HEK293 (cell line): ENCODE data around the gene DPP6.

Experiments used
- CTCF ChIA-PET: fragments of 350-600 bp; formaldehyde crosslinking; extraction: SDS; loops from one replicate; lab custom pipeline; 2021; ENCODE audit warnings: antibody characterized with exemption; lab: Yijun Ruan, JAX
- POLR2A ChIA-PET: fragments of 300-600 bp; formaldehyde crosslinking; extraction: SDS; loops from one replicate; lab custom pipeline; 2020; ENCODE audit warnings: antibody characterized with exemption, inconsistent platforms; lab: Yijun Ruan, JAX
- H3K27ac ChIP-seq: fragments of 200-500 bp; sonication (Bioruptor generic); 2 replicates; pipeline ENCODE4 v1.5.1; 2014; ENCODE audit warnings: low read depth, low read length, control low read depth, inconsistent platforms; ENCODE audit errors: extremely low read depth
- H3K36me3 ChIP-seq, 2 experiments: fragments of 200-500 bp in 1 of 2; sonication (Bioruptor generic) in 1 of 2; 1 replicate in 1 of 2; 2 replicates in 1 of 2; pipeline ENCODE4 v1.5.1; 2014 to 2017; ENCODE audit warnings: inconsistent platforms in 2 of 2, low read length in 2 of 2; ENCODE audit not compliant: control insufficient read depth in 2 of 2, insufficient read depth in 1 of 2
- H3K4me1 ChIP-seq: fragments of 200-500 bp; sonication (Bioruptor generic); 2 replicates; pipeline ENCODE4 v1.5.1; 2014; ENCODE audit warnings: mild to moderate bottlenecking, low read length, inconsistent platforms; ENCODE audit not compliant: control insufficient read depth, insufficient read depth
- H3K4me3 ChIP-seq: 2 replicates; pipeline ENCODE4 v1.5.1; 2011; ENCODE audit warnings: low read depth, mild to moderate bottlenecking, control low read depth, low read length, moderate library complexity
- H3K9me3 ChIP-seq: fragments of 200-500 bp; sonication (Bioruptor generic); 2 replicates; pipeline ENCODE4 v1.5.1; 2014; ENCODE audit warnings: low read depth, low read length, inconsistent platforms; ENCODE audit not compliant: control insufficient read depth, insufficient read depth
- PBX3 ChIP-seq: sonication (generic); formaldehyde crosslinking; IDR thresholded peaks from 2 replicates; pipeline ENCODE4 v1.8.1; 2022; ENCODE audit warnings: mild to moderate bottlenecking, moderate library complexity, missing genetic modification reagents
- REPIN1 ChIP-seq: fragments of 450-650 bp; formaldehyde crosslinking; IDR thresholded peaks from 2 replicates; pipeline ENCODE4 v1.5.1; 2017; ENCODE audit warnings: missing biosample characterization, missing genetic modification characterization, low read depth
- YY1 ChIP-seq: fragments of 450-650 bp; formaldehyde crosslinking; IDR thresholded peaks from 2 replicates; pipeline ENCODE4 v1.5.1; 2018; ENCODE audit warnings: missing biosample characterization, missing genetic modification characterization
- ZBTB10 ChIP-seq: fragments of 450-650 bp; formaldehyde crosslinking; IDR thresholded peaks from 2 replicates; pipeline ENCODE4 v1.5.1; 2016; ENCODE audit warnings: missing biosample characterization, missing genetic modification characterization
- ZBTB44 ChIP-seq: fragments of 450-650 bp; IDR thresholded peaks from 2 replicates; pipeline ENCODE4 v1.5.1; 2018; ENCODE audit warnings: missing biosample characterization, mild to moderate bottlenecking, missing genetic modification characterization
- ZBTB7A ChIP-seq: fragments of 450-650 bp; formaldehyde crosslinking; IDR thresholded peaks from 2 replicates; pipeline ENCODE4 v1.5.1; 2016; ENCODE audit warnings: low read depth, missing biosample characterization, missing genetic modification characterization
- ZFP3 ChIP-seq: fragments of 450-650 bp; formaldehyde crosslinking; IDR thresholded peaks from 2 replicates; pipeline ENCODE4 v1.5.1; 2016; ENCODE audit warnings: low read depth, missing biosample characterization, missing genetic modification characterization
- ZNF221 ChIP-seq: fragments of 450-650 bp; formaldehyde crosslinking; IDR thresholded peaks from 2 replicates; pipeline ENCODE4 v1.5.1; 2017; ENCODE audit warnings: missing biosample characterization, missing genetic modification characterization, borderline replicate concordance
- ZNF24 ChIP-seq: fragments of 450-650 bp; formaldehyde crosslinking; IDR thresholded peaks from 2 replicates; pipeline ENCODE4 v1.5.1; 2016; ENCODE audit warnings: missing biosample characterization, missing genetic modification characterization
- ZNF266 ChIP-seq: fragments of 450-650 bp; formaldehyde crosslinking; IDR thresholded peaks from 2 replicates; pipeline ENCODE4 v1.5.1; 2016; ENCODE audit warnings: missing biosample characterization, missing genetic modification characterization, low read depth
- ZNF292 ChIP-seq: fragments of 450-650 bp; formaldehyde crosslinking; IDR thresholded peaks from 2 replicates; pipeline ENCODE4 v1.5.1; 2016; ENCODE audit warnings: low read depth, missing biosample characterization, missing genetic modification characterization, borderline replicate concordance
- ZNF354C ChIP-seq: fragments of 450-650 bp; formaldehyde crosslinking; IDR thresholded peaks from 2 replicates; pipeline ENCODE4 v1.5.1; 2016; ENCODE audit warnings: missing biosample characterization, missing genetic modification characterization, low read depth, borderline replicate concordance
- ZNF394 ChIP-seq: fragments of 450-650 bp; formaldehyde crosslinking; IDR thresholded peaks from 2 replicates; pipeline ENCODE4 v1.5.1; 2016; ENCODE audit warnings: missing biosample characterization, missing genetic modification characterization, mild to moderate bottlenecking, moderate library complexity, borderline replicate concordance
- ZNF549 ChIP-seq: fragments of 450-650 bp; IDR thresholded peaks from 2 replicates; pipeline ENCODE4 v1.5.1; 2018; ENCODE audit warnings: missing biosample characterization, missing genetic modification characterization, mild to moderate bottlenecking, inconsistent platforms, moderate library complexity
- ZNF560 ChIP-seq: fragments of 450-650 bp; formaldehyde crosslinking; IDR thresholded peaks from 2 replicates; pipeline ENCODE4 v1.5.1; 2017; ENCODE audit warnings: missing biosample characterization, missing genetic modification characterization, borderline replicate concordance
- ZNF580 ChIP-seq: fragments of 450-650 bp; formaldehyde crosslinking; IDR thresholded peaks from 2 replicates; pipeline ENCODE4 v1.5.1; 2016; ENCODE audit warnings: missing biosample characterization, missing genetic modification characterization
- ZNF776 ChIP-seq: fragments of 450-650 bp; formaldehyde crosslinking; IDR thresholded peaks from 2 replicates; pipeline ENCODE4 v1.5.0; 2017; ENCODE audit warnings: missing biosample characterization, missing genetic modification characterization, borderline replicate concordance
- ZNF785 ChIP-seq: fragments of 450-650 bp; formaldehyde crosslinking; IDR thresholded peaks from 2 replicates; pipeline ENCODE4 v1.5.1; 2016; ENCODE audit warnings: missing biosample characterization, missing genetic modification characterization
- ZNF837 ChIP-seq: fragments of 450-650 bp; formaldehyde crosslinking; IDR thresholded peaks from 2 replicates; pipeline ENCODE4 v1.5.1; 2016; ENCODE audit warnings: missing biosample characterization, missing genetic modification characterization

DPP6 gene

GRCh38 chr7:154709840-154710520 lies 657.8 kb downstream of the DPP6 start (continued):
- TF ChIP-seq PBX3 (no peak), ZNF266 (tag by site-specific recombination) (no peak), ZNF580 (no peak)

- TF ChIP-seq ZNF292 (tag by site-specific recombination) (no peak), ZNF394 (tag by site-specific recombination) (no peak), ZBTB7A (tag by site-specific recombination) (no peak), ZNF354C (tag by site-specific recombination) (no peak)
- no peaks in the 10 kb centered on the region for H3K9me3 ChIP-seq
- ChIA-PET CTCF (no interaction called here), POLR2A (no interaction called here)
- no peak overlapping the region for H3K27ac ChIP-seq
- H3K36me3 ChIP-seq = no peaks in the 10 kb centered on the region
- H3K4me3 ChIP-seq = no peak overlapping the region
- no peaks in the 10 kb centered on the region for H3K4me1 ChIP-seq
These were observed 667.8 kb downstream of the DPP6 start for GRCh38 chr7:154720016-154720415.

- Histone ChIP-seq H3K9me3 (no peaks in the 10 kb centered on the region), H3K4me1 (no peaks in the 10 kb centered on the region), H3K27ac (no peak overlapping the region), H3K36me3 (no peaks in the 10 kb centered on the region), H3K4me3 (no peak overlapping the region)
- ChIA-PET POLR2A (no interaction called here), CTCF (no interaction called here)
- TF ChIP-seq ZNF24 (tag by site-specific recombination) (no peak), YY1 (tag by site-specific recombination) (no peak), ZBTB10 (tag by site-specific recombination) (no peak), ZNF549 (tag by site-specific recombination) (no peak), ZNF394 (tag by site-specific recombination) (no peak), ZBTB44 (tag by site-specific recombination) (no peak), ZNF776 (tag by site-specific recombination) (no peak), ZNF560 (tag by site-specific recombination) (no peak), ZNF785 (tag by site-specific recombination) (no peak), ZNF837 (tag by site-specific recombination) (no peak), REPIN1 (tag by site-specific recombination) (no peak), ZFP3 (tag by site-specific recombination) (no peak), ZNF221 (tag by site-specific recombination) (no peak)
These were observed 668.9 kb downstream of the DPP6 start for GRCh38 chr7:154721086-154721485.
